Type B pancreatic cell (in vitro differentiated cells): ENCODE results near the gene GGCX. TPM values are rescaled to one million over a fixed set of nuclear protein-coding genes. Genes with fewer than 3 reads are reported as not detected.

Source experiments
- DNase-seq: peaks from one replicate; pipeline ENCODE4 v3.0.0; 2021; ENCODE audit warnings: mixed read lengths; ENCODE audit not compliant: unreplicated experiment; ENCODE audit errors: extremely low spot score
- H3K27ac Mint-ChIP-seq: 2 replicates; pipeline ENCODE4 v1.8.0; 2021; ENCODE audit warnings: mild to moderate bottlenecking, mixed read lengths
- H3K27me3 Mint-ChIP-seq: 2 replicates; pipeline ENCODE4 v1.8.0; 2021; ENCODE audit warnings: mixed read lengths
- H3K36me3 Mint-ChIP-seq: 2 replicates; pipeline ENCODE4 v1.8.0; 2021; ENCODE audit warnings: mixed read lengths
- H3K4me1 Mint-ChIP-seq: one replicate; pipeline ENCODE4 v1.8.0; 2021; ENCODE audit warnings: mixed read lengths; ENCODE audit not compliant: unreplicated experiment
- H3K4me3 Mint-ChIP-seq: 2 replicates; pipeline ENCODE4 v1.8.0; 2021; ENCODE audit warnings: mild to moderate bottlenecking, mixed read lengths
- H3K9me3 Mint-ChIP-seq: 2 replicates; pipeline ENCODE4 v1.8.0; 2021; ENCODE audit warnings: mixed read lengths
- CTCF ChIP-seq: fragments of 200-600 bp; sonication (generic); conservative IDR thresholded peaks from 2 replicates; pipeline ENCODE4 v1.5.0; 2021; ENCODE audit warnings: antibody characterized with exemption, mild to moderate bottlenecking
- total RNA-seq: library from RNA; stranded (reverse); gene quantifications from 2 replicates; pipeline ENCODE4 v1.2.1, GENCODE V29; 2021; ENCODE audit warnings: low replicate concordance

The GGCX gene
- total RNA-seq, 1 donor from 2014 or later, result 76.2 TPM

- TF ChIP-seq CTCF, result no peak
- no peak overlapping the region for H3K4me3 Mint-ChIP-seq
- no peaks in the 10 kb centered on the region for H3K27me3 Mint-ChIP-seq
- peak overlapping the region; percentile 19 for H3K27ac Mint-ChIP-seq
- peaks cover 22% of the 10 kb centered on the region for H3K4me1 Mint-ChIP-seq
- DNase-seq, result no peak
- peaks cover 3% of the 10 kb centered on the region for H3K9me3 Mint-ChIP-seq
- H3K36me3 Mint-ChIP-seq, result no peaks in the 10 kb centered on the region
Measured at GRCh38 chr2:85505551-85506238, 55.6 kb downstream of the GGCX start.

- DNase-seq, result no peak
- Mint-ChIP-seq H3K27me3 (no peaks in the 10 kb centered on the region), H3K4me3 (no peak overlapping the region), H3K36me3 (no peaks in the 10 kb centered on the region), H3K4me1 (peaks cover 22% of the 10 kb centered on the region), H3K9me3 (peaks cover 3% of the 10 kb centered on the region), H3K27ac (peak overlapping the region; percentile 25)
- no peak for TF ChIP-seq CTCF
Measured at GRCh38 chr2:85504778-85505261, 56.5 kb downstream of the GGCX start.

DNA sequence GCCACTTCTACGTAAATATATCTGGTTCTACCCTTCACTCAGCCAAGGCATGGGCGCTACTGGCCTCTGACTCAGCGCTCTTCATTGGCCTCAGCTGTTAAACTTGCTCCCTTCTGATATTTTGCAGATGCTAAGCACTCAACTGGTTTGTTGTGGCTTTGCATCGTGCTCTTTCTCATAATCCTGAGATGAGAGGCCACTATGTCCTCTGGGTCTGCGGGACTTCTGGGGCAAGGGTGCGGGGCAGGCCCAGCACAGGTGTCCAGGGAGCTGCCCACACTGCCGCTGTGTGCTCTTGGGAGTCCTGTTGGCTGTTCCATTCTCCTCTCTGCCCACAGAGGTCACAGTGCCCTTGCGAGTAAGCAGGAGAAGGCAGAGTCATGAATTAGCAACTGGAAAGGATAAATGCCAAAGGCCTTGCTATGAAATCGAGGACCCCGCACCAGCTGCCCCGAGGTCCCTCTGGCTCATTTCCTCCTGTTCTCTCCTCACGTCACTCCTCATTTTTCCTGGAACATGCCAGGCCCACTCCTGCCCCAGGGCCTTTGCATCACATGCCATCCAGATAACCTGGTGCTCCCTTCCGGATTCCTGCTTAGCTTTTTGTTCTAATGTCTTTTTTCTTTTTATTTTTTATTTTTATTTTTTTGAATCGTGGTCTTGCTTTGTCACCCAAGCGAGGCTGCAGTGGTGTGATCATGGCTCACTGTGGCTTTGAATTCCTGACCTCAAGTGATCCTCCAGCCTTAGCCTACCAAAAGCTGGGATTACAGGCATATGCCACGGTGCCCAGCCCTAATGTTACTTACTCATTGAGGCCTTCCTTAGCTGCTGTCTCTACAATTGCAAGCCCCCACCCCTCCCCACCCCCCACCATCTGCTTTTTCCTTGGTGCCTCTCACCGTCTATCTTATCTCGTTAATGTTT is 57.2 kb downstream of the GGCX start:
- Mint-ChIP-seq H3K36me3 (no peaks in the 10 kb centered on the region), H3K4me1 (peaks cover 22% of the 10 kb centered on the region), H3K4me3 (no peak overlapping the region), H3K9me3 (peaks cover 3% of the 10 kb centered on the region), H3K27me3 (no peaks in the 10 kb centered on the region), H3K27ac (peak overlapping the region; percentile 25)
- no peak for TF ChIP-seq CTCF
- DNase-seq, result no peak

DNA sequence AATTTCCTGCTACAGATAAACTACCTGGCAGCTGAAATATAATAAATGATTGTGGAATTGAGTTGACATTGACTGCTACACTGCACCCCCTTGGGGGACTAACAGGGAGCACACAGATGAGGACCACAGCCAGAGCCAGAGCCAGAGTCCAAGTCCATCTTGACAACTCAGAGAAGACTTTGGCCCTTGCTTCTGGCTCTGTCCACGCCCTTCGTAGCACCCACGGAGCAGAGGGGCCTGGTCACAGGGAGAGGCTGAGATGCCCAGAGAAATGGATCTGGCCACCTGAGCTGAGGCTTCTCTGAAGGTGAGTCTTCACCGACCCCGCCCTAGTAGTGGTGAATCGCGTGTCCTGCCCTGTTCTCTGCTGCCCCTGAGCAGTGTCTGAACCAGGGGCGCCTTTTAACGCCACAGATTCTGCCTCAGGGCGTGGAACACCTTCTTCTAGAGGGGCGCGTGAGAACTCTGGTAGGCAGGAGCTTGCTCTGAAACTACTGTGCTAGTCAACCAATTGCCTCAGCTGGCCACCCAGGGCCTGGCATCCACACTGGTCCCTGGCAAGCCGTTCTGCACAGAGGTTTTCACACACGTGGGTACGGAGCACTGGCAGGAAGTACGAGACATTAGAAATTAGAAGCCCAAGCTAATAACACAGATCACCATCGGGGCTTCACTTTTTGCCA is 58.0 kb downstream of the GGCX start:
- no peak for DNase-seq
- TF ChIP-seq CTCF, result no peak
- H3K4me1 Mint-ChIP-seq, result peaks cover 22% of the 10 kb centered on the region

GRCh38 chr2:85502720-85503119 is 58.6 kb downstream of the GGCX start:
- no peak for DNase-seq
- Mint-ChIP-seq H3K27me3 (no peaks in the 10 kb centered on the region), H3K9me3 (peaks cover 3% of the 10 kb centered on the region), H3K4me1 (peaks cover 22% of the 10 kb centered on the region), H3K36me3 (no peaks in the 10 kb centered on the region), H3K27ac (no peak overlapping the region), H3K4me3 (no peak overlapping the region)
- TF ChIP-seq CTCF, result no peak

More for the DNA sequence above, 58.0 kb downstream of the GGCX start:
- H3K27me3 Mint-ChIP-seq, result no peaks in the 10 kb centered on the region
- H3K4me3 Mint-ChIP-seq, result no peak overlapping the region
- no peak overlapping the region for H3K27ac Mint-ChIP-seq
- no peaks in the 10 kb centered on the region for H3K36me3 Mint-ChIP-seq
- H3K9me3 Mint-ChIP-seq, result peaks cover 3% of the 10 kb centered on the region
